Activated CD8-positive, alpha-beta memory T cell treated with anti-CD3 and anti-CD28 coated beads, Interleukin-2, amount 50 U/mL, for 4 hours (primary cell): ENCODE data around the gene PYDC1.
"Not testable (repeated sequence)": the region's sequence is repeated elsewhere in the genome, so short reads cannot be mapped to it uniquely, and the experiment has no call there.

Experiments
- DNase-seq: peaks from one replicate; pipeline ENCODE4 v3.0.0-alpha.2; 2020

The PYDC1 gene

GRCh38 chr16:31195861-31196260, 21.1 kb downstream of the PYDC1 start:
- not testable (repeated sequence) for DNase-seq

GRCh38 chr16:31194898-31195297, 22.0 kb downstream of the PYDC1 start:
- DNase-seq: no peak

GRCh38 chr16:31193874-31194273, 23.1 kb downstream of the PYDC1 start:
- DNase-seq: no peak

- no peak for DNase-seq
Measured at GRCh38 chr16:31192856-31193642, 23.9 kb downstream of the PYDC1 start.

GRCh38 chr16:31191697-31192428, 25.1 kb downstream of the PYDC1 start:
- no peak for DNase-seq

DNA sequence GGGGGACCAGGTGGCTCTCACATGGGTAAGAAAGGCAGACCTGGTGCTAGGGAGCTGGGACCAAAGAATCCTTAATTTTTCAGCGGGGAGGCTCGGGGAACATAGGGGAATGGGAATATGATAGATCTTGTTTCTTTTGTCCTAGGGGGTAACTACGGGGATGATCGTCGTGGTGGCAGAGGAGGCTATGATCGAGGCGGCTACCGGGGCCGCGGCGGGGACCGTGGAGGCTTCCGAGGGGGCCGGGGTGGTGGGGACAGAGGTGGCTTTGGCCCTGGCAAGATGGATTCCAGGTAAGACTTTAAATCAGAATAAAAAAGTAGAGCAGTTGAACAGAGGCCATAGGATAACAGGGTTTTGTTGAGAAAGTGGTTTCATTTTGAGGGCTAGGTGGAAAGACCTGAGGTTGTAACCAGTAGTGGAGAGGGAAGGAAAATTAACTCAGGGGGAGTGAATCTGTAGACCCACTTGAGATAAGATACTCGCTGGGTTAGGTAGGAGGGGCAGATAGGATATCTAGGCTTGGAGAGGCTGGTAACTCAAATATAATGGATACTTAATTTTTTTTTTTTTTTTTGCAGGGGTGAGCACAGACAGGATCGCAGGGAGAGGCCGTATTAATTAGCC, 26.0 kb downstream of the PYDC1 start:
- no peak for DNase-seq

DNA sequence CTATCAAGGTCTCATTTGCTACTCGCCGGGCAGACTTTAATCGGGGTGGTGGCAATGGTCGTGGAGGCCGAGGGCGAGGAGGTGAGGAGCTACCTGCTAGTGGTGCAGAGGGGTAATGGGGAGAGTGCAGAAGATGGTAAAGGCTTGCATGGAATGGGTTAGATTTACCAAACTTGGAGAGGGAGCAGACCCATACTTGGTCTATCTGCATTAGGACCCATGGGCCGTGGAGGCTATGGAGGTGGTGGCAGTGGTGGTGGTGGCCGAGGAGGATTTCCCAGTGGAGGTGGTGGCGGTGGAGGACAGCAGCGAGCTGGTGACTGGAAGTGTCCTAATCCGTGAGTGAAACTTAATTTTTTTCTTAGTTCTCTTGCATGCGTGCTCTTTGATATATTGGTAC, 26.9 kb downstream of the PYDC1 start:
- no peak for DNase-seq

- no peak for DNase-seq
Measured at GRCh38 chr16:31189412-31189778, 27.5 kb downstream of the PYDC1 start.

GRCh38 chr16:31188450-31189411, 28.2 kb downstream of the PYDC1 start:
- DNase-seq: no peak

DNA sequence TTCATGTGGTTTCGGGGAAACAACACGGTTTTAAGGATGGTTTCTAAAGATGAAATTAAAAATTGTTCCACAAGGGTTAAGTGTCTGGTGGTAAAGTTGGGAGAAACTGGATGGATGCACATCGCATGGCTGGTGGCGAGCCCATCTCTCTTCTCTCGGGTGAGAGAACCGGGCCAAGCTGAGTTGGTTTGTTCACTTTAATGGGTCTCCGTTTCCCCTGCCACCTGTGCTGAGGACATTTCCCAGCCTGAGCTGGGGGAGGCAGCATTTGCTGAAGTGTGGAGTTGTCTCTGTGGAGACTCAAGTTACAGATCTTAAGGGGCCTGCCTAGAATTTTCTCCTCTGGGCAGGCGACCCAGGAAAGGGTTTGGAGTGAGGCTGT, 29.1 kb downstream of the PYDC1 start:
- DNase-seq: no peak

- no peak for DNase-seq
Measured at GRCh38 chr16:31186930-31187807, 29.8 kb downstream of the PYDC1 start.

DNA sequence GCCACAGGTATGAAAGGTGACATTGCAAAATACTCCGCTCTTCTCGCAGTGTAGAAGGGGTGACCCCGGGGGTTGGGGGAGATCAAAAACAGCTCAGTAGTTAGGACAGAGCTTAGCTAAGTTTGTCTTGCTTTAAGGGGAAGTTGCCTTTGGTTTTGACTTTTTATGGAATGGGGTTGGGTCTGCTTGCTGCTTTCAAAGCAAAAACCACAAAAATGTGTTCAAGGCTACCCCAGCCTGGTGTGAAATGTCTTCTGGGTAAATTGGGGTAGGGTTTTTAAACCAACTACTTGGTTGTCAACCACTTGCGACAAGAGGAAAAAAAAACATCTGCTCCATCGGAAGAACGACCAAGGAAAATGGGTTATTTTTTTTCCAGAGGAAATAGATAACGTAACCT, 30.8 kb downstream of the PYDC1 start:
- no peak for DNase-seq

DNA sequence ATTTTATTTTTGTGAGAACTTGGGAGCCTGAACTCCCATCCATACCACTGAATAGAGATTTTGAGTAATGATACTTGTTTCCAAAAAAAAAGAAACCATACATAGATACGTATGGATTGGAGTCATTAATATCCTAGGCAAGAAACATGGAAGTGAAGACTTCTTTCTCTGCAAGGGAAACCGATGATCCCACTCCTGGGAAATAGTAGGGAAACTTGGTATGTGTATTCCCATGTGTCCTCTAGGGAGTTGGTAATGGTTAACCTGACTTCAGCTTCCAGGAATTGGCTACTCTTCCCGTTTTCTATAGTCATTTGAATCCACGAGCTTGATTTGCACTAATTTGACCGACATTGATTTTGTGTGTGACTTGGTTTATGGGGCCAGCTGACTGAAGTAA, 31.6 kb downstream of the PYDC1 start:
- DNase-seq: no peak

DNA sequence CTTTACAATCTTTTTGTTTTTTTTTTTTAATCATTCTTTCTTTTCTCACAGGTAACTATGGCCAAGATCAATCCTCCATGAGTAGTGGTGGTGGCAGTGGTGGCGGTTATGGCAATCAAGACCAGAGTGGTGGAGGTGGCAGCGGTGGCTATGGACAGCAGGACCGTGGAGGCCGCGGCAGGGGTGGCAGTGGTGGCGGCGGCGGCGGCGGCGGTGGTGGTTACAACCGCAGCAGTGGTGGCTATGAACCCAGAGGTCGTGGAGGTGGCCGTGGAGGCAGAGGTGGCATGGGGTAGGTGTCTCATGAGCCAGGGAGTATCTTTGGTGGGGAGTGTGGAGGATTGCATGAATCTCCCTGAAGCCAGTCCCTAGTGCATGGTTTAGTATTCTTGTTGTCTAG, 32.0 kb downstream of the PYDC1 start:
- DNase-seq: no peak

GRCh38 chr16:31183432-31184428, 33.2 kb downstream of the PYDC1 start:
- no peak for DNase-seq

GRCh38 chr16:31182391-31182790, 34.5 kb downstream of the PYDC1 start:
- DNase-seq: no peak

- DNase-seq: peak; percentile 24
Measured at GRCh38 chr16:31181102-31181830, 35.7 kb downstream of the PYDC1 start.

- DNase-seq: peak; percentile 89
Measured at GRCh38 chr16:31179747-31180459, 37.0 kb downstream of the PYDC1 start, which contains the start of gene FUS. Gene FUS (plus strand): TSS chr16:31180139. CDS start chr16:31180215, 76 bp downstream.

- DNase-seq: no peak
Measured at GRCh38 chr16:31179219-31179746, 37.7 kb downstream of the PYDC1 start.
